HCT116 (cell line): ENCODE measurements around the gene EIF2AK2.

ENCODE experiments used
- CEBPB ChIP-seq: IDR thresholded peaks from 2 replicates; pipeline ENCODE4 v1.6.1; 2012; ENCODE audit warnings: low read depth
- EGR1 ChIP-seq: IDR thresholded peaks from 2 replicates; pipeline ENCODE4 v1.6.1; 2012; ENCODE audit warnings: low read depth
- MAX ChIP-seq: IDR thresholded peaks from 2 replicates; pipeline ENCODE4 v1.6.1; 2012
- POLR2A ChIP-seq: IDR thresholded peaks from 2 replicates; pipeline ENCODE4 v1.7.0; 2011; ENCODE audit warnings: borderline replicate concordance; ENCODE audit not compliant: insufficient read depth, insufficient read length; ENCODE audit errors: extremely low read depth
- POLR2AphosphoS5 ChIP-seq: IDR thresholded peaks from 2 replicates; pipeline ENCODE4 v1.6.1; 2011; ENCODE audit warnings: mild to moderate bottlenecking, low read depth, low read length, moderate library complexity
- REST ChIP-seq: IDR thresholded peaks from 2 replicates; pipeline ENCODE4 v1.6.1; 2012; ENCODE audit warnings: low read depth
- SIN3A ChIP-seq: IDR thresholded peaks from 2 replicates; pipeline ENCODE4 v1.6.1; 2012; ENCODE audit warnings: low read depth
- SRF ChIP-seq: IDR thresholded peaks from 2 replicates; pipeline ENCODE4 v1.6.1; 2012; ENCODE audit warnings: low read depth
- ZNF274 ChIP-seq: fragments of 200-500 bp; sonication (Bioruptor generic); IDR thresholded peaks from 2 replicates; pipeline ENCODE4 v1.6.1; 2014; ENCODE audit warnings: mild to moderate bottlenecking, low read depth, low read length, inconsistent platforms
- TF ChIP-seq, protein P1 (sequence below), 3 experiments: fragments of 200-600 bp in 1 of 3; sonication (generic) in 1 of 3; IDR thresholded peaks in 2 of 3; conservative IDR thresholded peaks in 1 of 3; 2 replicates each; pipeline ENCODE4 v1.5.1; 2012 to 2017; ENCODE audit warnings: low read depth in 2 of 3, low read length in 2 of 3, antibody characterized with exemption in 1 of 3, borderline replicate concordance in 1 of 3, control low read depth in 1 of 3, mild to moderate bottlenecking in 1 of 3, mixed read lengths in 1 of 3, mixed run types in 1 of 3, moderate library complexity in 1 of 3; ENCODE audit not compliant: insufficient read depth in 1 of 3

- TF ChIP-seq POLR2A (no peak), CEBPB (no peak), ZNF274 (no peak), MAX (no peak), SIN3A (no peak), POLR2AphosphoS5 (no peak), SRF (no peak), EGR1 (no peak), REST (no peak)
- TF ChIP-seq, protein P1, sequence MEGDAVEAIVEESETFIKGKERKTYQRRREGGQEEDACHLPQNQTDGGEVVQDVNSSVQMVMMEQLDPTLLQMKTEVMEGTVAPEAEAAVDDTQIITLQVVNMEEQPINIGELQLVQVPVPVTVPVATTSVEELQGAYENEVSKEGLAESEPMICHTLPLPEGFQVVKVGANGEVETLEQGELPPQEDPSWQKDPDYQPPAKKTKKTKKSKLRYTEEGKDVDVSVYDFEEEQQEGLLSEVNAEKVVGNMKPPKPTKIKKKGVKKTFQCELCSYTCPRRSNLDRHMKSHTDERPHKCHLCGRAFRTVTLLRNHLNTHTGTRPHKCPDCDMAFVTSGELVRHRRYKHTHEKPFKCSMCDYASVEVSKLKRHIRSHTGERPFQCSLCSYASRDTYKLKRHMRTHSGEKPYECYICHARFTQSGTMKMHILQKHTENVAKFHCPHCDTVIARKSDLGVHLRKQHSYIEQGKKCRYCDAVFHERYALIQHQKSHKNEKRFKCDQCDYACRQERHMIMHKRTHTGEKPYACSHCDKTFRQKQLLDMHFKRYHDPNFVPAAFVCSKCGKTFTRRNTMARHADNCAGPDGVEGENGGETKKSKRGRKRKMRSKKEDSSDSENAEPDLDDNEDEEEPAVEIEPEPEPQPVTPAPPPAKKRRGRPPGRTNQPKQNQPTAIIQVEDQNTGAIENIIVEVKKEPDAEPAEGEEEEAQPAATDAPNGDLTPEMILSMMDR (IDR thresholded peaks at IDR 0.05 in 2 of 3, conservative IDR thresholded peaks at IDR 0.05 in 1 of 3; ENCODE audit: borderline replicate concordance in 1 of 3, insufficient read depth in 1 of 3, low read depth in 2 of 3, low read length in 2 of 3), result no peak
Observed at GRCh38 chr2:37125416-37125815, 31.4 kb downstream of the EIF2AK2 start.
